Measurements from ENCODE around the gene LRP5.

GRCh38 chr11:68469122-68469521 lies 156.7 kb downstream of the LRP5 start:
- TF ChIP-seq, protein P1, sequence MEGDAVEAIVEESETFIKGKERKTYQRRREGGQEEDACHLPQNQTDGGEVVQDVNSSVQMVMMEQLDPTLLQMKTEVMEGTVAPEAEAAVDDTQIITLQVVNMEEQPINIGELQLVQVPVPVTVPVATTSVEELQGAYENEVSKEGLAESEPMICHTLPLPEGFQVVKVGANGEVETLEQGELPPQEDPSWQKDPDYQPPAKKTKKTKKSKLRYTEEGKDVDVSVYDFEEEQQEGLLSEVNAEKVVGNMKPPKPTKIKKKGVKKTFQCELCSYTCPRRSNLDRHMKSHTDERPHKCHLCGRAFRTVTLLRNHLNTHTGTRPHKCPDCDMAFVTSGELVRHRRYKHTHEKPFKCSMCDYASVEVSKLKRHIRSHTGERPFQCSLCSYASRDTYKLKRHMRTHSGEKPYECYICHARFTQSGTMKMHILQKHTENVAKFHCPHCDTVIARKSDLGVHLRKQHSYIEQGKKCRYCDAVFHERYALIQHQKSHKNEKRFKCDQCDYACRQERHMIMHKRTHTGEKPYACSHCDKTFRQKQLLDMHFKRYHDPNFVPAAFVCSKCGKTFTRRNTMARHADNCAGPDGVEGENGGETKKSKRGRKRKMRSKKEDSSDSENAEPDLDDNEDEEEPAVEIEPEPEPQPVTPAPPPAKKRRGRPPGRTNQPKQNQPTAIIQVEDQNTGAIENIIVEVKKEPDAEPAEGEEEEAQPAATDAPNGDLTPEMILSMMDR (IDR thresholded peaks at IDR 0.05) = no peak
- TF ChIP-seq POLR2A (IDR thresholded peaks at IDR 0.05) (no peak), POLR2AphosphoS5 (IDR thresholded peaks at IDR 0.05) (no peak)

All from suprapubic skin (tissue), 4 donors.